Esophagus squamous epithelium (tissue), 4 donors: ENCODE results near the gene RABGAP1.

Source experiments
- POLR2A ChIP-seq, 4 donors: fragments of 450-650 bp; IDR thresholded peaks; one replicate each; pipeline ENCODE4 v1.6.1; 2017; ENCODE audit warnings: antibody characterized with exemption in 4 of 4, mild to moderate bottlenecking in 4 of 4, moderate library complexity in 3 of 4
- TF ChIP-seq, protein P1 (sequence below), 6 experiments: fragments of 450-650 bp in 4 of 6; fragments of 200-600 bp in 2 of 6; sonication (generic) in 2 of 6; IDR thresholded peaks; one replicate each; pipeline ENCODE4 v1.5.1; 2016 to 2019; ENCODE audit warnings: antibody characterized with exemption in 6 of 6, mild to moderate bottlenecking in 4 of 6, moderate library complexity in 4 of 6

- TF ChIP-seq, protein P1, sequence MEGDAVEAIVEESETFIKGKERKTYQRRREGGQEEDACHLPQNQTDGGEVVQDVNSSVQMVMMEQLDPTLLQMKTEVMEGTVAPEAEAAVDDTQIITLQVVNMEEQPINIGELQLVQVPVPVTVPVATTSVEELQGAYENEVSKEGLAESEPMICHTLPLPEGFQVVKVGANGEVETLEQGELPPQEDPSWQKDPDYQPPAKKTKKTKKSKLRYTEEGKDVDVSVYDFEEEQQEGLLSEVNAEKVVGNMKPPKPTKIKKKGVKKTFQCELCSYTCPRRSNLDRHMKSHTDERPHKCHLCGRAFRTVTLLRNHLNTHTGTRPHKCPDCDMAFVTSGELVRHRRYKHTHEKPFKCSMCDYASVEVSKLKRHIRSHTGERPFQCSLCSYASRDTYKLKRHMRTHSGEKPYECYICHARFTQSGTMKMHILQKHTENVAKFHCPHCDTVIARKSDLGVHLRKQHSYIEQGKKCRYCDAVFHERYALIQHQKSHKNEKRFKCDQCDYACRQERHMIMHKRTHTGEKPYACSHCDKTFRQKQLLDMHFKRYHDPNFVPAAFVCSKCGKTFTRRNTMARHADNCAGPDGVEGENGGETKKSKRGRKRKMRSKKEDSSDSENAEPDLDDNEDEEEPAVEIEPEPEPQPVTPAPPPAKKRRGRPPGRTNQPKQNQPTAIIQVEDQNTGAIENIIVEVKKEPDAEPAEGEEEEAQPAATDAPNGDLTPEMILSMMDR (IDR thresholded peaks at IDR 0.05), result no peak
- TF ChIP-seq POLR2A (IDR thresholded peaks at IDR 0.05), result no peak
These were observed 164.0 kb downstream of the RABGAP1 start for GRCh38 chr9:123104807-123105206.
